Hepatocyte (in vitro differentiated cells): ENCODE data around the gene CSH2. TPM values are rescaled to one million over a fixed set of nuclear protein-coding genes. Genes with fewer than 3 reads are reported as not detected.
"Not testable (repeated sequence)": the region's sequence is repeated elsewhere in the genome, so short reads cannot be mapped to it uniquely, and the experiment has no call there.

ENCODE experiments used
- DNase-seq: peaks from one replicate; pipeline ENCODE4 v3.0.0-alpha.2; 2016; ENCODE audit warnings: low spot score
- H2AFZ ChIP-seq: fragments of 200-600 bp; sonication (generic); 2 replicates; pipeline ENCODE4 v1.6.0; 2016; ENCODE audit warnings: antibody characterized with exemption, mild to moderate bottlenecking
- H3K27ac ChIP-seq: fragments of 200-600 bp; sonication (generic); 2 replicates; pipeline ENCODE4 v1.5.1; 2016; ENCODE audit warnings: mild to moderate bottlenecking
- H3K27me3 ChIP-seq: fragments of 200-600 bp; sonication (generic); 2 replicates; pipeline ENCODE4 v1.6.1; 2016
- H3K36me3 ChIP-seq: fragments of 200-600 bp; sonication (generic); replicated peaks from 2 replicates; pipeline ENCODE4 v1.5.1; 2016; ENCODE audit warnings: low read depth; ENCODE audit not compliant: insufficient read depth
- H3K4me1 ChIP-seq: fragments of 200-600 bp; sonication (generic); 2 replicates; pipeline ENCODE4 v1.5.1; 2016; ENCODE audit warnings: mild to moderate bottlenecking, moderate library complexity; ENCODE audit not compliant: insufficient read depth
- H3K4me2 ChIP-seq: fragments of 200-600 bp; sonication (generic); 2 replicates; pipeline ENCODE4 v1.6.0; 2016
- H3K4me3 ChIP-seq: fragments of 200-600 bp; sonication (generic); 2 replicates; pipeline ENCODE4 v1.5.1; 2016; ENCODE audit warnings: mild to moderate bottlenecking
- H3K79me2 ChIP-seq: fragments of 200-600 bp; sonication (generic); 2 replicates; pipeline ENCODE4 v1.6.0; 2017; ENCODE audit warnings: mild to moderate bottlenecking
- H3K9me2 ChIP-seq: fragments of 200-600 bp; sonication (generic); replicated peaks from 2 replicates; pipeline ENCODE4 v1.6.0; 2017; ENCODE audit warnings: mild to moderate bottlenecking; ENCODE audit not compliant: insufficient read depth
- H3K9me3 ChIP-seq: fragments of 200-600 bp; sonication (generic); 2 replicates; pipeline ENCODE4 v1.5.1; 2016; ENCODE audit warnings: low read depth, mild to moderate bottlenecking
- H4K20me1 ChIP-seq: fragments of 200-600 bp; sonication (generic); 2 replicates; pipeline ENCODE4 v1.6.0; 2016; ENCODE audit warnings: mild to moderate bottlenecking; ENCODE audit not compliant: insufficient read depth, poor library complexity, severe bottlenecking
- CTCF ChIP-seq: fragments of 200-600 bp; sonication (generic); IDR thresholded peaks from 2 replicates; pipeline ENCODE4 v1.5.1; 2016; ENCODE audit warnings: antibody characterized with exemption, mild to moderate bottlenecking; ENCODE audit not compliant: poor library complexity
- EZH2 ChIP-seq: fragments of 200-600 bp; sonication (generic); IDR thresholded peaks from 2 replicates; pipeline ENCODE4 v1.6.1; 2016; ENCODE audit warnings: antibody characterized with exemption, mild to moderate bottlenecking, borderline replicate concordance
- EZH2phosphoT487 ChIP-seq: fragments of 200-600 bp; sonication (generic); IDR thresholded peaks from one replicate; pipeline ENCODE4 v1.6.1; 2018; ENCODE audit warnings: antibody characterized with exemption, mild to moderate bottlenecking, low read depth, moderate library complexity; ENCODE audit not compliant: unreplicated experiment, severe bottlenecking
- WGBS: methylation state at CpG from one replicate; pipeline ENCODE4 v1.1.6; 2016; ENCODE audit warnings: low lambda C conversion rate; ENCODE audit errors: missing lambda C conversion rate; 5-methylcytosine and 5-hydroxymethylcytosine counted together
- polyA plus RNA-seq: library from polyadenylated mRNA; unstranded; fragments of >200 nt; fragmentation: Nextera tagmentation; extraction: Ambion mirVana; gene quantifications from 2 replicates; pipeline ENCODE4 v1.2.1, GENCODE V29; 2016
- total RNA-seq: library from RNA; depleted of rRNA; stranded (reverse); fragments of >200 nt; gene quantifications from 2 replicates; pipeline ENCODE4 v1.2.3, GENCODE V29; 2014

CSH2 gene
- total and polyA plus RNA-seq, 2 experiments from 2014 or later: 1.4 TPM; not detected in 1

GRCh38 chr17:63881935-63882601 lies 8.6 kb upstream of the CSH2 start, which contains the start of gene GH2:
Gene GH2, minus strand, starts transcription at chr17:63881944. Its CDS starts 143 bp downstream, at chr17:63881801.
- peak; percentile 67 for DNase-seq
- no peak within 1 kb of the TSS for H2AFZ ChIP-seq
- H3K4me2 ChIP-seq: no peak within 1 kb of the TSS

GRCh38 chr17:63881337-63881736 lies 7.9 kb upstream of the CSH2 start:
- not testable (repeated sequence) for H3K36me3 ChIP-seq, H3K9me3 ChIP-seq, H3K4me2 ChIP-seq, H3K79me2 ChIP-seq, H3K27me3 ChIP-seq, H2AFZ ChIP-seq, H3K4me1 ChIP-seq, H3K9me2 ChIP-seq, H3K4me3 ChIP-seq, H4K20me1 ChIP-seq, DNase-seq, H3K27ac ChIP-seq
- WGBS: 44% methylated on average over 11 of the region's 11 CpGs

More at GRCh38 chr17:63881935-63882601, 8.6 kb upstream of the CSH2 start, which contains the start of gene GH2:
- no peaks in the 10 kb centered on the region for H3K36me3 ChIP-seq
- H3K4me3 ChIP-seq: no peak within 1 kb of the TSS
- H3K9me3 ChIP-seq: no peaks in the 10 kb centered on the region
- 55% methylated on average over 11 of the region's 15 CpGs for WGBS
- no peaks in the 10 kb centered on the region for H3K4me1 ChIP-seq
- no peaks in the 10 kb centered on the region for H4K20me1 ChIP-seq
- H3K27ac ChIP-seq: no peak within 1 kb of the TSS
- no peaks in the 10 kb centered on the region for H3K9me2 ChIP-seq
- TF ChIP-seq CTCF: peak; percentile 42
- no peak for TF ChIP-seq EZH2
- TF ChIP-seq EZH2phosphoT487: no peak
- H3K79me2 ChIP-seq: no peaks in the 10 kb centered on the region
- no peaks in the 10 kb centered on the region for H3K27me3 ChIP-seq

GRCh38 chr17:63880706-63881105 lies 7.2 kb upstream of the CSH2 start:
- Histone ChIP-seq H2AFZ (no peak overlapping the region), H3K9me2 (no peaks in the 10 kb centered on the region), H3K9me3 (no peaks in the 10 kb centered on the region), H3K4me2 (no peak overlapping the region), H4K20me1 (no peaks in the 10 kb centered on the region), H3K27me3 (no peaks in the 10 kb centered on the region), H3K79me2 (no peaks in the 10 kb centered on the region), H3K4me1 (no peaks in the 10 kb centered on the region), H3K4me3 (no peak overlapping the region), H3K27ac (no peak overlapping the region), H3K36me3 (no peaks in the 10 kb centered on the region)
- TF ChIP-seq CTCF (no peak), EZH2 (no peak), EZH2phosphoT487 (no peak)
- 85% methylated on average over 12 of the region's 12 CpGs for WGBS
- no peak for DNase-seq

- not testable (repeated sequence) for H3K4me2 ChIP-seq, H3K9me3 ChIP-seq, H3K4me1 ChIP-seq, DNase-seq, H3K27ac ChIP-seq, H3K36me3 ChIP-seq, H2AFZ ChIP-seq, H3K27me3 ChIP-seq, H3K79me2 ChIP-seq, H4K20me1 ChIP-seq, H3K9me2 ChIP-seq, H3K4me3 ChIP-seq
- 91% methylated on average over 9 of the region's 9 CpGs for WGBS
These were observed 4.9 kb upstream of the CSH2 start for GRCh38 chr17:63878413-63878812.

- DNase-seq, H3K27me3 ChIP-seq, H3K4me2 ChIP-seq, H2AFZ ChIP-seq, H3K27ac ChIP-seq, H4K20me1 ChIP-seq, H3K4me1 ChIP-seq, H3K9me2 ChIP-seq, H3K36me3 ChIP-seq, H3K4me3 ChIP-seq, H3K9me3 ChIP-seq, H3K79me2 ChIP-seq: not testable (repeated sequence)
- 91% methylated on average over 6 of the region's 6 CpGs for WGBS
These were observed 1.2 kb upstream of the CSH2 start for GRCh38 chr17:63874693-63875092.

- H3K79me2 ChIP-seq, H3K9me3 ChIP-seq, H3K27me3 ChIP-seq, H3K4me2 ChIP-seq, H3K4me3 ChIP-seq, H3K27ac ChIP-seq, H2AFZ ChIP-seq, H3K4me1 ChIP-seq, H4K20me1 ChIP-seq, H3K36me3 ChIP-seq, DNase-seq, H3K9me2 ChIP-seq: not testable (repeated sequence)
- WGBS: 85% methylated on average over 6 of the region's 8 CpGs
These were observed 667 bp upstream of the CSH2 start for GRCh38 chr17:63874061-63874626.
